Hepatocyte (in vitro differentiated cells): ENCODE data around the gene SLC16A5. TPM values are rescaled to one million over a fixed set of nuclear protein-coding genes. Genes with fewer than 3 reads are reported as not detected.

Experiments used
- DNase-seq: peaks from one replicate; pipeline ENCODE4 v3.0.0-alpha.2; 2016; ENCODE audit warnings: low spot score
- H2AFZ ChIP-seq: fragments of 200-600 bp; sonication (generic); 2 replicates; pipeline ENCODE4 v1.6.0; 2016; ENCODE audit warnings: antibody characterized with exemption, mild to moderate bottlenecking
- H3K27ac ChIP-seq: fragments of 200-600 bp; sonication (generic); 2 replicates; pipeline ENCODE4 v1.5.1; 2016; ENCODE audit warnings: mild to moderate bottlenecking
- H3K27me3 ChIP-seq: fragments of 200-600 bp; sonication (generic); 2 replicates; pipeline ENCODE4 v1.6.1; 2016
- H3K36me3 ChIP-seq: fragments of 200-600 bp; sonication (generic); replicated peaks from 2 replicates; pipeline ENCODE4 v1.5.1; 2016; ENCODE audit warnings: low read depth; ENCODE audit not compliant: insufficient read depth
- H3K4me1 ChIP-seq: fragments of 200-600 bp; sonication (generic); 2 replicates; pipeline ENCODE4 v1.5.1; 2016; ENCODE audit warnings: mild to moderate bottlenecking, moderate library complexity; ENCODE audit not compliant: insufficient read depth
- H3K4me2 ChIP-seq: fragments of 200-600 bp; sonication (generic); 2 replicates; pipeline ENCODE4 v1.6.0; 2016
- H3K4me3 ChIP-seq: fragments of 200-600 bp; sonication (generic); 2 replicates; pipeline ENCODE4 v1.5.1; 2016; ENCODE audit warnings: mild to moderate bottlenecking
- H3K79me2 ChIP-seq: fragments of 200-600 bp; sonication (generic); 2 replicates; pipeline ENCODE4 v1.6.0; 2017; ENCODE audit warnings: mild to moderate bottlenecking
- H3K9me2 ChIP-seq: fragments of 200-600 bp; sonication (generic); replicated peaks from 2 replicates; pipeline ENCODE4 v1.6.0; 2017; ENCODE audit warnings: mild to moderate bottlenecking; ENCODE audit not compliant: insufficient read depth
- H3K9me3 ChIP-seq: fragments of 200-600 bp; sonication (generic); 2 replicates; pipeline ENCODE4 v1.5.1; 2016; ENCODE audit warnings: low read depth, mild to moderate bottlenecking
- H4K20me1 ChIP-seq: fragments of 200-600 bp; sonication (generic); 2 replicates; pipeline ENCODE4 v1.6.0; 2016; ENCODE audit warnings: mild to moderate bottlenecking; ENCODE audit not compliant: insufficient read depth, poor library complexity, severe bottlenecking
- EZH2 ChIP-seq: fragments of 200-600 bp; sonication (generic); IDR thresholded peaks from 2 replicates; pipeline ENCODE4 v1.6.1; 2016; ENCODE audit warnings: antibody characterized with exemption, mild to moderate bottlenecking, borderline replicate concordance
- EZH2phosphoT487 ChIP-seq: fragments of 200-600 bp; sonication (generic); IDR thresholded peaks from one replicate; pipeline ENCODE4 v1.6.1; 2018; ENCODE audit warnings: antibody characterized with exemption, mild to moderate bottlenecking, low read depth, moderate library complexity; ENCODE audit not compliant: unreplicated experiment, severe bottlenecking
- WGBS: methylation state at CpG from one replicate; pipeline ENCODE4 v1.1.6; 2016; ENCODE audit warnings: low lambda C conversion rate; ENCODE audit errors: missing lambda C conversion rate; 5-methylcytosine and 5-hydroxymethylcytosine counted together
- polyA plus RNA-seq: library from polyadenylated mRNA; unstranded; fragments of >200 nt; fragmentation: Nextera tagmentation; extraction: Ambion mirVana; gene quantifications from 2 replicates; pipeline ENCODE4 v1.2.1, GENCODE V29; 2016
- total RNA-seq: library from RNA; depleted of rRNA; stranded (reverse); fragments of >200 nt; gene quantifications from 2 replicates; pipeline ENCODE4 v1.2.3, GENCODE V29; 2014
- TF ChIP-seq, protein P1 (sequence below): fragments of 200-600 bp; sonication (generic); IDR thresholded peaks from 2 replicates; pipeline ENCODE4 v1.5.1; 2016; ENCODE audit warnings: antibody characterized with exemption, mild to moderate bottlenecking; ENCODE audit not compliant: poor library complexity

The SLC16A5 gene
- total and polyA plus RNA-seq, 2 experiments from 2014 or later: 11.9 to 12.8 TPM

DNA sequence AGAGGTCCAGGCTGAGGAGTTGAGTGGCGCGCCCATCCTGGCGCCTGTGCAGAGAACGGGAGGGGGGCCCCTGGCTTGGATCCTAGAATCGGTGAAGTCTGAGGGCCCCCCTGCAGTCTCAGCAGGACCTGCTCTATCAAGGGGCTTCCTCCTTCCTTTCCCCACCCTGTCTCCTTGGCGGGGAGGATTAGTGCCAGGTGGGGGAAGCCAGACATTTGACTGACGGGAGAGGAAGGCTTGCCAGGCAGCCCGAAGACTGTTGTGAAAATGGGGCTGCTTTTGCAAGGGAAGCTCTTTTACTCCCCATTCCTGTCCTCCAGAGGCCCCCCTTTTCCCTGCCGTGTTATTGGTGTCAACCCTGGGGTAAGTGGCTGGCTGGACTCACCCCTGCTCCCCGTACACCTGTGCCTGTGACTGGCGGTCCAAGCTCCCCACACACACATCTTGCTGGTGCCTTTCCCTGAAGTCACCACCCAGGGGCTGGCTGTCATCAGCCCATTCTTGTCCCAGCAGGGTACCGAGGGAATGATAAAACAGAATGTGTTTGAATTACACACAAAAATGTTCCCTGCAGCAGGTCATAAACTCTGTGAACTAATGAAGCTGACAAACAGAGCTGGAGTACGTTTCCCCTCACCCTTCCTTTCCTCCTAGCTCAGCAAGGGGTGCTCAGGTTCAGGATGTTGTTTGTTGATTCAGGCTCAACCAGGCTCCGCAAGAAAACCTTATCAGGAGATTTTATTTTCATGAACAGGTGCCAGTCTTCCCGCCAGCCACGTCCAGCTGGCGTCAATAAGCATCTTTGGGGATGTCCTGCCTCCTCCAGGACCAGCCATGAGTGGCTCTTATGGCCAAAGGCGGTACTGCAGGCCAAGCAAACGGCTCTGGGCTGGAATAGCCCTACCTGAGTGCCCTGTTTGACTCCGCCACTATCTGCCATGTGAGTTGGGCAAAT is 17.6 kb downstream of the SLC16A5 start:
- H3K4me3 ChIP-seq: no peak overlapping the region
- no peaks in the 10 kb centered on the region for H4K20me1 ChIP-seq
- DNase-seq: peak; percentile 74
- TF ChIP-seq, protein P1, sequence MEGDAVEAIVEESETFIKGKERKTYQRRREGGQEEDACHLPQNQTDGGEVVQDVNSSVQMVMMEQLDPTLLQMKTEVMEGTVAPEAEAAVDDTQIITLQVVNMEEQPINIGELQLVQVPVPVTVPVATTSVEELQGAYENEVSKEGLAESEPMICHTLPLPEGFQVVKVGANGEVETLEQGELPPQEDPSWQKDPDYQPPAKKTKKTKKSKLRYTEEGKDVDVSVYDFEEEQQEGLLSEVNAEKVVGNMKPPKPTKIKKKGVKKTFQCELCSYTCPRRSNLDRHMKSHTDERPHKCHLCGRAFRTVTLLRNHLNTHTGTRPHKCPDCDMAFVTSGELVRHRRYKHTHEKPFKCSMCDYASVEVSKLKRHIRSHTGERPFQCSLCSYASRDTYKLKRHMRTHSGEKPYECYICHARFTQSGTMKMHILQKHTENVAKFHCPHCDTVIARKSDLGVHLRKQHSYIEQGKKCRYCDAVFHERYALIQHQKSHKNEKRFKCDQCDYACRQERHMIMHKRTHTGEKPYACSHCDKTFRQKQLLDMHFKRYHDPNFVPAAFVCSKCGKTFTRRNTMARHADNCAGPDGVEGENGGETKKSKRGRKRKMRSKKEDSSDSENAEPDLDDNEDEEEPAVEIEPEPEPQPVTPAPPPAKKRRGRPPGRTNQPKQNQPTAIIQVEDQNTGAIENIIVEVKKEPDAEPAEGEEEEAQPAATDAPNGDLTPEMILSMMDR: peak; percentile 52
- TF ChIP-seq EZH2 (no peak), EZH2phosphoT487 (no peak)
- 60% methylated on average over 20 of the region's 20 CpGs for WGBS
- peaks cover 7% of the 10 kb centered on the region for H3K4me1 ChIP-seq
- peaks cover 5% of the 10 kb centered on the region for H3K79me2 ChIP-seq
- no peaks in the 10 kb centered on the region for H3K36me3 ChIP-seq
- no peak overlapping the region for H3K27ac ChIP-seq
- H3K4me2 ChIP-seq: no peak overlapping the region
- H3K9me3 ChIP-seq: no peaks in the 10 kb centered on the region
- H2AFZ ChIP-seq: no peak overlapping the region
- H3K9me2 ChIP-seq: no peaks in the 10 kb centered on the region
- no peaks in the 10 kb centered on the region for H3K27me3 ChIP-seq

DNA sequence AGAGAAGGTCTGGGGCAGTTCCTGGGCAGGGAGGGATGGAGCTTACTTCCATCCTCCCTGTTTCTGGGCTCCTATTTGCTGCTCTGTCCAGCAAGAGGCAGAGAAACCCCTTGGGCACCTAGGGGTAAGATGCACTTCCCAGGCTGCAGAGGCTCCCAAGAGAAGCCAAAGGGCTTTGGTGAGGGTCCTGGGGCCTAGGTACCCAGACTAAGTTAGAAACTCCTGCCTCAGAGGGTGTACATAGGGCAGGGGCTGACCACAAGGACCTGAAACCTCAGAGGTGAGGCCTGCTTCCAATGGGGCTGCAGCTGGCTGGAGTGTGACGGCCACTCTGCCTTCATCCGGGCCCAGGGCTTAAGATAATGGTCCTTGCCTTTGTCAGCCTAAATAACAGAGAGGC is 20.4 kb downstream of the SLC16A5 start:
- peaks cover 13% of the 10 kb centered on the region for H3K4me1 ChIP-seq

DNA sequence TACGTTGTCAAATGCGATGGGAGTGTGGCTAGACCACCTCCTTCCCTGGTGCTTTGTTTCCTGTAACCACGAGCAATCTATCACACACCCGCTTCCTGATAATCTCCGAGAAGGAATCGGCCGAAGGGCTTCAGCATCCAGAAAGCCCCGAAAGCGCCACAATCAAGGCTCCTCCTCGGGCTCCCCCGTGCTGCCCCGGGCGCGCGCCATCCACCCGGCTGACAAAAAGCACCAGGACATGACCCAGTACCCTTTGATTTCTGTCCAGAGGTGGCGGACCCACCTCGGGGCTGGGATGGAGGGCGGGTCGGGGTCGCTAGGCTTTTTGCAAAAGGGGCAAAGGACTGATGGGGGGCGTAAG is 21.3 kb downstream of the SLC16A5 start:
- DNase-seq: no peak
- H3K27me3 ChIP-seq: no peaks in the 10 kb centered on the region
- peaks cover 22% of the 10 kb centered on the region for H3K79me2 ChIP-seq
- TF ChIP-seq EZH2phosphoT487 (no peak), EZH2 (no peak)
- TF ChIP-seq, protein P1: no peak
- H3K4me2 ChIP-seq: peak overlapping the region; percentile 98
- H3K4me1 ChIP-seq: peaks cover 13% of the 10 kb centered on the region
- H3K9me3 ChIP-seq: no peaks in the 10 kb centered on the region
- no peaks in the 10 kb centered on the region for H3K36me3 ChIP-seq
- peak overlapping the region; percentile 68 for H3K4me3 ChIP-seq
- 9% methylated on average over 20 of the region's 22 CpGs for WGBS
- no peaks in the 10 kb centered on the region for H4K20me1 ChIP-seq
- peak overlapping the region; percentile 70 for H2AFZ ChIP-seq
- H3K27ac ChIP-seq: no peak overlapping the region
- H3K9me2 ChIP-seq: no peaks in the 10 kb centered on the region

More for the DNA sequence above, 20.4 kb downstream of the SLC16A5 start:
- DNase-seq: no peak
- Histone ChIP-seq H3K27ac (no peak overlapping the region), H3K79me2 (peaks cover 22% of the 10 kb centered on the region), H3K9me3 (no peaks in the 10 kb centered on the region), H3K9me2 (no peaks in the 10 kb centered on the region), H3K36me3 (no peaks in the 10 kb centered on the region), H2AFZ (no peak overlapping the region), H3K4me3 (no peak overlapping the region), H3K27me3 (no peaks in the 10 kb centered on the region), H4K20me1 (no peaks in the 10 kb centered on the region), H3K4me2 (no peak overlapping the region)
- 79% methylated on average over 2 of the region's 2 CpGs for WGBS
- TF ChIP-seq EZH2: no peak
- TF ChIP-seq, protein P1: no peak
